GM19023 (cell line): ENCODE data around the gene PEPD.

Experiments
- ATAC-seq: cut with Tn5 transposase; IDR thresholded peaks from one replicate; pipeline ENCODE4 v1.9.1; 2021; ENCODE audit warnings: mild to moderate bottlenecking, moderate library complexity; ENCODE audit not compliant: unreplicated experiment

Gene PEPD

DNA sequence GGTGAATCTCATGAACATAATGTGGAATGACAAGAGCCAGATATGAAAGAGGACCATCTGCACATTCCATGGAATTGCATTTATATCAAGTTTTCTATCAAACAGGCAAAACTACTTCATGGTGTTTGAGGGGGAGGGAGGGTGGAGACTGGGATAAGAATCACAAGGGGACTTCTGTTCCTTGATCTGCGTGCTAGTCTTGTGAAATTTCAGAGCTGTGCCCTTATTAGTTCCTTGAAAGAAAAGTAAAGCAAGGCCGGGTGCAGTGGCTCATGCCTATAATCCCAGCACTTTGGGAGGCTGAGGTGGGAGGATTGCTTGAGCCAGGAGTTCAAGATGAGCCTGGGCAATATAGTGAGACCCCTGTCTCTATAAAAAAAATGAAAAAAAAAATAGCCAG lies 178.3 kb downstream of the PEPD start:
- ATAC-seq, result no peak

DNA sequence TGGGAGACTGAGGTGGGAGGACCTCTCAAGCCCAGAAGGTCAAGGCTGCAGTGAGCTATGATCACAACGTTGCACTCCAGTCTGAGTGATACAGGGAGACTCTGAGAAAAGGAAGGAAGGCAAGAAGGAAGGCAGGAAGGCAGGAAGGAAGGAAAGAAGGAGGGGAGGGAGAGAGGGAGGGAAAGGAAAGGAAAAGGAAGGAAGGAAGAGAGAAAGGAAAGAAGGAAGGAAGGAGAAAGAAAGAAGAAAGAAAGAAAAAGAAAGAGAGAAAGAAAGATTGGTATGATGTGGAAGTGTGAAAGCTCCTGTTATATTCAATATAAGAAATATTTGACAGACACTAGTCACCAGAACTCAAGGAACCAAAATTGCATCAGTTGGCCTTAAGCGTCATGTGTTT lies 180.6 kb downstream of the PEPD start:
- ATAC-seq, result no peak

DNA sequence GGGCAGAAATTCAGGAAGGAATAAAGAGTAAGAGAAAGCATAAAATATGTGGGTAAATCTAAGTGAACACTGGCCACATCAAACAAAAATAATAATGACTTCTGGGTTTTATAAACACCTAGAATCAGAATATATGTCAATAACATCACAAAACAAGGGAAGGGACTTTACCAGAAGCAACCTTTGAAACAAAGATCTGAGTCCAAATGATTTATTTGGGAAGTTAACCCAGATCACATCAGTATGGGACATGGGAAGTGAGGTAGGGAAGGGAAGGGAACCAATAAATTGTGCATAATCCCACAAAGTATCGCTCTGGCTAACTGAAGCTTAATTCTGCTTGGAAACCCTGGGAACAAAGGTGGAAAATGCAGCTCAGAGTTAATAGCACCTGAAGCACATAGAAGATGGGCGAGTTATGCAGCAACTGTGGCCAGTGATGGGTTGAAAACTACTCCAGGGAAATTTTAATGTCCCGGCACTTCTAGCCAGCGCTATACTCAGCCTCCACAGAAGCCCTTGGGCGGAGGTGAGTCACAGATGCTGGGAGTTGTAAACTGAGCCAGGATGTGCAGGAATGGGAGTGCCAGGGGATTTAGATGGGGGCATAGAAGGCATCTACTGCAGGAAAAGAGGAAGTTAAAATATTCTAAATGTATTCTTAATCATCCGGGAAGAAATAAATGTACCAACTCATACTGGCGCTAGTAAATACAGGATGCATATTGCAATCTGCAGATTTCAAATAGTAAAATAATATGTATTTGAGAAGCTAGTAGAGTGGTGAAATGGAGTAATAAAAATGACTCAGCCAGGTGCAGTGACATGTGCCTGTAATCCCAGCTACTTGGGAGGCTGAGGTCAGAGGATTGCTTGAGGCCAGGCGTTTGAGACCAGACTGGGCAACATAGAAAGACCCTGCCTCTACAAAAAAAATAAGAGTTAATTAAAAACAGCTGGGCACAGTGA lies 182.3 kb downstream of the PEPD start:
- ATAC-seq, result no peak
